HTR-8/SVneo (cell line): ENCODE measurements around the gene PEAK1.
"Not testable (repeated sequence)": the region's sequence is repeated elsewhere in the genome, so short reads cannot be mapped to it uniquely, and the experiment has no call there.

Source experiments
- DNase-seq: peaks from one replicate; pipeline ENCODE4 v3.0.0; 2011; ENCODE audit warnings: low spot score, mixed read lengths; ENCODE audit not compliant: insufficient read length
- FAIRE-seq: peaks from 2 replicates; lab custom pipeline; 2011; peaks lifted over from hg19 to GRCh38; lab: Jason Lieb, UNC

PEAK1 gene

GRCh38 chr15:77425104-77425503, 5.2 kb upstream of the PEAK1 start:
- FAIRE-seq (no peak), DNase-seq (no peak)

GRCh38 chr15:77421370-77421700, 1.4 kb upstream of the PEAK1 start:
- FAIRE-seq: no peak
- DNase-seq: no peak

DNA sequence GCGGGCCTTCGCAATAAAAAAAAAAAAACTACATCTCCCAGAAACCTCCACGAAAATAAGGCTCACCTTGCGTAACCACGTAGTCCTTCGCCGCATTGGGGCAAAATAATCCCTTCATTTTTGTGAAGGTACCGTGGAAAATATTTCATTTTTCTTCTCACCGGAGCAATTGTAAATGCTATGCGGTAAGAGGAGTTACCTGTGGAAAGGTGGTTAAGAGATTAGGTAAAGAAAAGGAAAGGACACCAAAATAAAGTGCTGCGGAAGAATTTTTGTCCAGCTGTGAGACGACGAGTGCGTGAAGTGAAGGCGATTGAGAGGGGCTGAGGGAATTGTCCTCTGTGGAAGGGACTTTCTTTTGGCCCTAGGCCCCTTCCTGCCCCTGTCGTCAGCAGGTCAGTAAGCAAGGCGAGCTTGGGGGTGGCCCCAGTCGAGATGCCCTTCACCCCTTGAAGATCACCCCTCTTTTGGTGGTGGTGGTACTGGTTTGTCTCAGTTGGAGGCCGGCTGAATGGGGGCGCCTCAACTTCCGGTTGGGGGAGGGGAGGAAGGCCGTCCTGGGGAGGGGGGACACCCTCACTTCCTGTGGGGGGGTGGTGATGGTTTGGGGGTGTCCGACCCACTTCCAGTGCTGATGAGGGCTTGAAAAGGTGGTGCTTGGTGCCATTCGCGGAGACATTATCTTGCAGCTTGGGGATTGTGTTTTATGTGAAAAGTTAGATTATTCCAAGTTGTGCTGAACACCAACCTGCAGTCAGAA, 886 bp upstream of the PEAK1 start, which contains the start of gene HMG20A:
Gene HMG20A, plus strand, starts transcription at position 279 of the 760 bp plus-strand sequence. CDS start 37,520 bp downstream, outside the sequence.
- DNase-seq (peak; percentile 53), FAIRE-seq (no peak)

DNA sequence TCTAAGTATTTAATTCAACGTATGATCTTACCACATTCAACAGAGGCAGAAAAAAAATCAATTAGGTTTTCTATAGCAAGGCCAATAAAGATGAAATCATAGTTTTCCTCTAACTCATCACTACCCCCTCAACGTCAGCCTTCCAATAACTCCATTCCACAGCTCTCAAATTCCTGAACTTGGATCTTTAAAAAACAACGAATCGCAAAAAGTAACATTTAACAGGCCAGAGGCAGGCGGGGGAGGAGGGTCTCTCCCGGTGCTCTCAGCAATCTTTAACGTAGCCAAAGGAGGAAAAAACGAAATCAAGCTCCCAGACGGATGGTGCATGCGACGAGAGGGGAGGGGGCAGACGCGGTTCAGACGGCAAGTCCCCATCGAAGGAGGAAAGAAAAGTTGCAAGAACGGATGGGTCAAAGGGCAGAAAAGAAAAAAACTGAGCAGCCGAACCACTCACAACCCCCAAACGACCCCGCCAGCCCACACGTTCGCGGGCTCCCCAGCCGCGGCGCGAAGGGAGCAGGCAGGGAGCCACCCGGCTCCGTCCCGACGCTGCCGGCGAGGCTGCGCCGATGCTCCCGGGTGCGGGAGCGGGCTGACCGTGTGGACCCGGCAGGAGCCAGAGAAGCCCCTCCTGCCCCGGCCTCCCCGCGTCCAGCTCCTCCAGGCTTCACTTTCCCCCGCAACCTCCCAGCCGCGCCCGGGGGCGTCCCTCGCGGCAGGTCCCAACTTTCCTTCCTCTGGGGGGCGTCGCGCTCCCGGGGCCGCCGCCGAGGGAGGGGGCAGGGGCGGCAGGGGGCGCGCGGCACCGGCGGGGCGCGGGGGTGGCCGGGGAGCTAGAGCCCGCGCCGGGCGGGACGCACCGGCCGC, 703 bp downstream of the PEAK1 start:
- DNase-seq (peak; percentile 15), FAIRE-seq (no peak)

DNA sequence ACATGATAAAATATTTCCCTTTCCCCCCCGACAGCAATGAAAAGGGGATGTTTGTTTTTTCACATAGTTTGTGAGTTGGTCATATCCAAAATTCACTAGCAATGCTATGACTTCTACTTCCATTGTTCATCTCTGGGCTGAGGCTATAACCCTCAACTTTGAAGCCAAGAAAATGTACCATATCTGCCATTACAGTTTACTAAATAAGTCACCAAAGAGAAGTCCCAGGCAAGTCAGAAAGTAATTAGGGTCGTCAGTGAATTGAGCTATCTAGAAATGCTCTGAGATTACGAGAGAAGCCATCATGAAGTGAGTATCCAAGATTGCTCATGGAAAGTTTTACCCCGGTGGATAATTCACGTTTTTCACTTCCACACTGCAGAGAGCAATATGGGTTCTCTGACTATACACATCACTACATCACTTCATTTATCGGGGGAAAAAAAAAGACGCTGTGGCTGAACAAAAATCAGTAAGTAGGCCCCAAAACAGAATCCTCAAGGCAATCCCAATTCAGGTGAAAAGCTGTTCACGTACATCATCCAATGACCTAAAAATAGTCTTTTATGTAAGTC, 1.4 kb downstream of the PEAK1 start:
- FAIRE-seq (no peak), DNase-seq (no peak)

DNA sequence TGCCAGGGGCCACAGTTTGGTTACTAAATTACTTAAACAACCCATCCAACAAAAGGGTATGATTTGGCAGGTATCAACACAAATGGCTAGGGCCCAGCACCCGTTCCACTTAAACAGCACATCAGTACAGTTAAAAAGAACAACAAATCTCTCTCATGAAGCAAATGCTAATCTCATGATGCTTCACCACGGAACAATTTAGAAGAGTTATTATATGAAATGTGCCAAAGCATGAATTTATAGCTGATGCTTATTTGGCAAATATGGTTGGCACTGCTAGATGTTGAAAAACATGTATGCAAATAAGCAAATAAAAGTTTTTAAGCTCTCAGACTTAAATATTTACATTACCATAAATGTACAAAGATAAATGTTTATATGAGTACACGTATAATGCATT, 2.3 kb downstream of the PEAK1 start:
- DNase-seq (no peak), FAIRE-seq (no peak)

GRCh38 chr15:77416954-77417353, 3.0 kb downstream of the PEAK1 start:
- no peak for DNase-seq
- no peak for FAIRE-seq

DNA sequence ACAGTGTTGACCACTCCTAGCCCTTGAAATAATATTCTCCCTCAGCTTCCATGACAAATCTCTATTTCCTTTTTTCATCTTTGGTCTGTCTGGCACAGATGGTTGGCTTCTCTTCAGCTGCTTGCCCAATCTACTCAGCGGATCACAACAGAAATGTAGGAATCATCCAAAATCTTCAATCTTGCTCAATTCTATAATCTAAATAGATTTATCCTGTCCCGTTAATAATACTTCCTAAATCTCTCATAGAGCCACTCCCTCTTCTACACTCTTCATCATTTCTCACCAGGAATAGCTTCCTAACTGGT, 3.8 kb downstream of the PEAK1 start:
- no peak for FAIRE-seq
- DNase-seq: no peak

- no peak for FAIRE-seq
- DNase-seq: no peak
Measured at GRCh38 chr15:77415450-77416147, 4.3 kb downstream of the PEAK1 start.

DNA sequence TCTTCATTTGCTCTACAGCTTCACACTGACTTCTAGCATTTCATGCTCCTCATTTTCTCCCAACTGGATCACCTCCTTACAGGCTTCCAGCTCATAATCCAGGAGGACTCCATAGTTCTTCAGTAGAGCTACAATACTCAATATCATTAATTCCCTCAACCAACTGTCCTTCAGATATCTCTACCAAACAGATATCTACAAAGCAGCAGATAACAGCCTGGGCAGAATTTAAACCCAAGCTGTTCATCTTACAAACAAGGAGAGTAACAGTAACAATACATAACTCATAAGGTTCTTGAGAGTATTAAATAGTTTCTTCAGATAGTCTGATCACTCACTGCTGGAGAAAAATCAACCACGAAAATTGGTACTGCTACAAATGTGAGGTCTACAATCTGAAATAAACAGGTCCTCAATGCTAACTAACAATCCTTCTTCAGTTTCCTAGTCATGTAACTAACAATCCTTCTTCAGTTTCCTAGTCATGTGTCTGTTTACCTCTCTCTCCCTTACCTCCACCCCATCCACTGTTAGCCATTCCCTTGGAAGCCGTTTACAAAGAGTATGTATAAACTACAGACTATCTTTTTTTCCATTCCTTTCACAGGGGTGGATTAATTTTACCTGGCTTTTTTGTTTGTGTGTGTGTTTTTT, 5.0 kb downstream of the PEAK1 start:
- DNase-seq (no peak), FAIRE-seq (no peak)

GRCh38 chr15:77413699-77414349, 6.1 kb downstream of the PEAK1 start:
- FAIRE-seq (no peak), DNase-seq (no peak)

- DNase-seq (no peak), FAIRE-seq (no peak)
Measured at GRCh38 chr15:77412972-77413698, 6.8 kb downstream of the PEAK1 start.

DNA sequence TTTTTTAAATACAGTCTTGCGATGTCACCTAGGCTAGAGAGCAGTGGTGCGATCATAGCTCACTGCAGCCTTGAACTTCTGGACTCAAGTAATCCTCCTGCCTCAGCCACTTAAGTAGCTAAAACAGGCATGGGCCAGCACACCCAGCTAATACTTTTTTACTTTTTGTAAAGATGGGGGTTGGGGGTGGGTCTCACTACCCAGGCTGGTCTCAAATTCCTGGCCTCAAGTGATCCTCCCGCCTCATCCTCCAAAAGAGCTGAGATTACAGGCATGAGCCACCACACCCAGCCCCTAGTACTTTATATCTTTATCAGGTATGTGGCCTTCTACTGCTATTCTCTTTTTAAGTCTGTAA, 8.3 kb downstream of the PEAK1 start:
- FAIRE-seq: no peak
- DNase-seq: no peak

- FAIRE-seq: no peak
Measured at GRCh38 chr15:77410701-77411618, 8.9 kb downstream of the PEAK1 start.

DNA sequence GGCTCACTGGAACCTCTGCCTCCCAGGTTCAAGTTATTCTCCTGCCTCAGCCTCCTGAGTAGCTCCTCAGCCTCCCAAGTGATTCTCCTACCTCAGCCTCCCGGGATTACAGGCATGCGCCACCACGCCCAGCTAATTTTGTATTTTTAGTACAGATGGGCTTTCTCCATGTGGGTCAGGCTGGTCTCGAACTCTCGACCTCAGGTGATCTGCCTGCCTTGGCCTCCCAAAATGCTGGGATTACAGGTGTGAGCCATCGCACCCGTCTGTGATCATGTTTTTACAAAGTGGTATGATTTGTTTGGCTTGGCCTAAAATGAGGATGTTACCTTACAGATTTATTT, 9.8 kb downstream of the PEAK1 start:
- not testable (repeated sequence) for DNase-seq, FAIRE-seq

More at GRCh38 chr15:77410701-77411618, 8.9 kb downstream of the PEAK1 start:
- DNase-seq: no peak

DNA sequence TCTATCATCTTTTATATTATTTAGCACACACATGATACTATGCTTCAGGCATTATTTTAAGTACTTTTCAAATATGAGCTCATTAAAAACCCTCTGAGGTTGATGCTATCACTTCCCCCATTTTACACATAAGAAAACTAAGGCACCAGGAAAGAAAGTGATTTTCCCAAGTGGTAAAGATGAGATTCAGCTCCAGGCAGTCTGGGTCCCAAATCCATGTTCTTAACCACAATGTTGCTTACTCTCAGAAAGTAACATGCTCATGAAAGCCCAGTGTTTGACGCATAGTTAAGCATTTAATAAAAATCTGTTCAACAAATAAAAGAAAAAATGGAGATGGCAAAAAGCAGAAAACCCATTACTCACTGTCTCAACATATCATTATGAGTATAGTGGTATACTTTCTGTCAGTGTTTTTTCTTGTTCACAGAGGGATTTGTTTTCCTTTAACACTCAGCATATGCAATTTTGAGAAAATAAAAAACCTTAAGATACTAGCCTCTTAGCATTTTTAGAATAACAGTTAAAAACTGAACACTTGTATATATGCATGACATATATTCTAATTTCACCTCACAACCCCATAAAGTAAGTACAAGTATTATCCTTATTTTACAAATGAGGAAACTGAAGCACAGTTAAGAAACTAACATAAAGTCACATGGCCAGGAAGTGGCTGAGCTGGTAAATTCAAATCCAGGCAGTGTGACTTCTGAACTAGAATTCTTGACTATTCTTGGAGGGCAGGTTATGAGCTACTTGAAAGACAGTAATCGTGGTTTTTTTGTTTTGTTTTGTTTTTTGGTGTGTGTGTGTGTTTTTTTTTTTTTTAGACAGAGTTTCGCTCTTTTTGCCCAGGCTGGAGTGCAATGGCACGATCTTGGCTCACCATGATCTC, 10.4 kb downstream of the PEAK1 start:
- FAIRE-seq: no peak
- no peak for DNase-seq

GRCh38 chr15:77406846-77407245, 13.1 kb downstream of the PEAK1 start:
- DNase-seq (no peak), FAIRE-seq (no peak)
